Fibroblast of upper back skin (primary cell): Measurements from ENCODE around the gene RAD51D.
A peak's percentile ranks its signal among the peaks of the same experiment; 100 is the strongest.
"Not testable (repeated sequence)": the region's sequence is repeated elsewhere in the genome, so short reads cannot be mapped to it uniquely, and the experiment has no call there.

Source experiments
- DNase-seq: peaks from one replicate; pipeline ENCODE4 v3.0.0-alpha.2; 2013

The RAD51D gene

DNA sequence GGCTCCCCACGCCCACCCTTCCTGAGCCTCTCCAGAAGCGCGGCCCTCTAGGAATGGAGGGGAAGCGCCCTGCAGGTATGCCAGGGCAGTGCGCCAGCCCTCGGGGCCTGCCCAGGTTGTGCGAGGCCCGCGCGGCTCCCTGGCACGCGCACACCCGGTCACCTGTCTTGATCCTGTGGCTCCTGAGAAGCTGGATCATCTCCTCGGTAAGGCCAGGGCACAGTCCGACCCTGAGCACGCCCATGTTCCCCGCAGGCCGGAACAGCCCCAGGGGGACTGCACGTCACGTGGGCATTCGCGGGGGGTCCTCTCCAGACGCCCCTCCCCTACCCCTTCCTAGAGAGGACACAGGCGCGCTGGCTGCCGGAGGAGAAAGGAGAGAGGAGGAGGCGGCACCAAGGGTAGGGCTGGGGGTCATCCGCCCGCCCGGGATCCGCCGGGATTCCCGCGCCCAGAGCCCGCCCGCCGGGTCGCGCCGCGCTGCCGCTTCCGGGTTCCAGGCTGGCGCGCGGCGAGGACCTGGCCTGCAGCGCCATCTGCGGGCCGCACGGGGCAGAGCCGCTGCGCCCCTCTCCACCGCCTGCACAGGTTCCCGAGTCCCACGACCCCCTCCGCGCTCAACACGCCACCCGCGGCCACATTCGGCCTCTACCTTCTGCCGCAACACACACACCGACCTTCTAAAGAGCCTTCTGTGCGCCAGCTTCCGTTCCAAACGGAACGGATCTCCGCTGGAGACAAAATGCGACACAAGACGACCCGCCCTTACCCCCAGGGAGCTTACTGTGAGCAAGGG is at the start of gene RAD51D:
Gene RAD51D (minus strand): TSS at position 491 of the 796 bp plus-strand sequence. CDS start 247 bp downstream, at position 244.
- peak; percentile 67 for DNase-seq

DNA sequence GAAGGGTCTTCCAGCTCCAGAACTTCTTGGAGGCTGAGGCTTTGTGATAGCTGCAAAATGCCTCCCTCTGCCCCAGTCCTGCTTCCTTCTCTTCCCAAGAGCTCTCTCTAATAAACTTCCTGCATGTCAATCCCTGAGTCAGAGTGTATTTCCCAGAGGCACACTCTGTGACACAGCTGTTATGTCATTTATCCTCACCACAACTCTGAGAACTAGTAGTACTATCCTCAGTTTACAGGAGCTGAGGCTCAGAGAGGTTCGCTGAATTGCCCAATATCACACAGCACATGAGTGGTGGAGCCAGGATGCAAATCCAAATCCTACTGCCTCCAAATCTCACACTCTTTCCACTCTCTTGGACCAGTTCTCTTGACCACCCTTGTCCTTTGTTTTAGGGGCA is 48.0 kb upstream of the RAD51D start:
- peak; percentile 1 for DNase-seq

DNA sequence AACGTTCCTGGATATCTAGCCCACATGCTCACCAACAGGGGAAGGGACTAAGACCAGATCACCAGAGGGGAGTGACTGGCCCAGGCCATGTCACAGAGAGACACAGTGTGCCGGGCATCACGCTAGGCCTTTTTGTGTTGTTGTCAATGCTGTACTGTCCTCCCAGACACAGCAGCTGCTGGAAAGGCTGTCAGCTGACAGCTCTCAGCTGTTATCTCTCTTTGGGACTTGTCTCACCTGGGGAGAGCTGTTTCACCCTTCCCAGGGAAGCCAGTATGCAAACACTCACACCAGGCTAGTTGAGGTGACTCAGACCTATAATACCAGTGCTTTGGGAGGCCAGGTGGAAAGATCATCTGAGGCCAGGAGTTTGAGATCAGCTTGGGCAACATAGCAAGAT is 47.4 kb upstream of the RAD51D start:
- no peak for DNase-seq

DNA sequence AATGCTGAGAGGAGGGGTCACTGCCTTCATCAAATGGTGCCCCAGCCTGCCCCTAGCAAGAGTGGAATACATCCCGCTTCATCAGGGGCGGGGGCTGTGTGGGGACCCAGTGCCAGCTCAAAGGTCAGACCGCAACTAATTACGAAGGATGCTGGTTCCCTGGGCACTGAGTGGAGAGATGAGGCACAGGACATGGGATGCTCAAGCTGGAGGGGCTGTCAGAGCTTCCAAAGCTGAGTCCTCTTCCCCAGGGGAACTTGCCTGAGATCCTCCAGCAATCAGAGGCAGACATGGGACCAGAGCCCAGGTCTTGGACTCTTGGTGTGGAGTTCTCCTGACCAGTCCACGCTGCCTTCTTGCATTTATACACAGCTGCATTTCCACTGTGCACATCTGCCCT is 46.9 kb upstream of the RAD51D start:
- DNase-seq: no peak

GRCh38 chr17:35164716-35165115 is 45.1 kb upstream of the RAD51D start:
- DNase-seq: no peak

GRCh38 chr17:35163886-35164285 is 44.2 kb upstream of the RAD51D start:
- no peak for DNase-seq

DNA sequence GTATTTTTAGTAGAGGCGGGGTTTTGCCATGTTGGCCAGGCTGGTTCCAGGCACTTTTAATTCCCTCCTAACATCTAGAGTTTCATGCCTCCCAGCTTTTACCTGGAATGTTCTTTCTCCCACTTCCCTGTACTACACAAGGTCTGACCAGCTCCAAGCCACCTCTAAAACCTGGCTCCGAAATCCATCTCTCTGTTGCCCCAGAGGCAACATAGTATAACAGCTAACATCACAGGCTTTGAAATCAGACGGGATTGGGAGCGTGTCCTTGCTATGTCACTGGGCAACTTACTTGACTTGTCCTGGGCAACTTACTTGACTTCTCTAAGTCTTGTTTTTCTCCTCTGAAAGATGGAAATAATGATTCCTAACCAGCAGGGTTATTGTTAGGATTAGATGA is 43.1 kb upstream of the RAD51D start:
- DNase-seq: no peak

DNA sequence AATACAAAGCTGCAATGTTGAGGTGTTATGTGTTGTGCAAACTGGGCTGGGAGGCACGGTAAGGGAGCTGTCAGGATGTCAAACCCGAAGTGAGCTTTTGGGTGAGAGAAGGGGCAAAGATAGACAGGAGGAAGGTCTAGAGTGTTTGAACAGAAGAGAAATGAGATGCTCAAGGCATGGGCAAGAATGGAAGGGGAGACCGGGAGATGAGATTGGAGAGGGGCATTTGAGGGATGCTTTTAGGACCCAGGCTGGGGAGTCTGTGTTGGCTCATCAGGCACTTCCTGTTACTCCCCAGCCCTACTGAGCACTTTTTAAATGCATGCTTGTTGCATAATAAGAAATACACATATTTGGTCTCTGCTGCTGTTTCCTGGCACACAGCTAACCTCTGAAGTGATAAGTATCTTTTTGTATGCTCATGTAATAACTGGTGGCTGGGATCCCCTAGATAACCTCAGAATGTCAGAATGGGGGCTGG is 41.7 kb upstream of the RAD51D start:
- DNase-seq: no peak

DNA sequence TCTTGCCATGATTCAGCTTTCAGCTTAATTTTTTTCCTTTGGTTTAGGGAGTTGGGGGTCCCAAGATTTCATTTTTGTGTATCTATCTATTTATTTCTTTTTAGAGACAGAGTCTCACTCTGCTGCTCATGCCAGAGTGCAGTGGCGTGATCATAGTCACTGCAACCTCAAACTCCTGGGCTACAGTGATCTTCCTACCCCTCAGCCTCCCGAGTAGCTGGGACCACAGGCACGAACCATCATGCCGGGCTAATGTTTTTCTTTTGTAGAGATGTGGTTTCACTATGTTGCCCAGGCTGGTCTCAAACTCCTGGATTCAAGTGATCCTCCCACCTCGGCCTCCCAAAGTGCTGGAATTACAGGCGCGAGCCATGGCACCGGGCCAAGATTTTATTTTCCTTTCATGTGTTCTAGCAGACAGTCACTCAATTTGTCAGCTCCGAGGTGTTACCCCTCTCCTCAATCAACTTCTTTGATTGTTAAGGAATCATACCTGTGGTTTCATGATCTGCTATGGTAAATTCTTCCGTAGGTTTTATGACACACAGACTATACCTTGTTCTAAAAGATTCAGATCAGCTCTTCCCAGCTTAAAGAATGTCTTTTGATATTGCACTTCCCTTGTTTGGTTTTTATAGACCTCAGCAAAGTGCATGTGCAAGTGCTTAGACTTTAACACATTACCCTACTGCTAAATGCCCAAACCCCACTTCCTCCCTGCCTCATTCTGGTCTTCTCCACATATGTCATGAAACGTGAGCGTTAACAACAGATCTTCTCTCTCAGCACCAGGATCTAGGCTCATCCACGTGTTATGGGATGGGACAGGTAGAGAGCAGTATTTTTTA is 40.9 kb upstream of the RAD51D start:
- DNase-seq: no peak

- DNase-seq: no peak
Measured at GRCh38 chr17:35159940-35160339, 40.3 kb upstream of the RAD51D start.

- no peak for DNase-seq
Measured at GRCh38 chr17:35155246-35155645, 35.6 kb upstream of the RAD51D start.

GRCh38 chr17:35154196-35155165 is 34.8 kb upstream of the RAD51D start:
- DNase-seq: no peak

DNA sequence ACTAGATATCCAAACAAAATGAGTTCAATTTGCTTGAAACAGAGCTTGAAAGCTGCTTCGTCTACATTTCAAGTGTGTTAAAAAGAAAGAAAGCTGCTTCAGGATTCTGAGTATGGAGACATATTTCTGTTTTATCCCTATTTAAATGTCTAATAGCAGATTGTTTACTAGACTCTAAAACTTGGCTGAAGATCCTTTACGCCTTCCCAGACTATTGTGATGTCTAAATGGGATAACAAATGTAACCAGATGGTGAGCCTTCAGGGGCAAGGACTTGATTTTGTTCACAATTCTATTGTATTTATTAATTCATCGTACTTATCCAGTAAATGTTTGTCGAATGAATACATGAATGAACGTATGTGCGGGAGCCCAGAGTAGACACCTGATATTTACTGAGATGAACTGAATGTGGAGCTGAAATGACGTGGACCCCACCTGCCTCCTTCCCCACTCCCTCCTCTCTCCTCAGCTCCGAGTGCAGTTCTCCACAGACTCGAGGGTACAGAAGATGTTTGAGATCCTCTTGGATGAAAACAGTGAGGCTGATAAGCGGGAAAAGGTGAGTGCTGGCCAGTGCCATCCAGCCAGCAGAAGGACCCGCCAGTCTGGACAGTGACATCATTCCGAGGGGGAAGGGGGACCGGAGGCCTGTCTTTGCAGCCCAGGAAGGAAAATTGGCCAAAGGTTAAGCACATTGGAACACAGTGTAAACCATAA is 32.9 kb upstream of the RAD51D start:
- DNase-seq: no peak

DNA sequence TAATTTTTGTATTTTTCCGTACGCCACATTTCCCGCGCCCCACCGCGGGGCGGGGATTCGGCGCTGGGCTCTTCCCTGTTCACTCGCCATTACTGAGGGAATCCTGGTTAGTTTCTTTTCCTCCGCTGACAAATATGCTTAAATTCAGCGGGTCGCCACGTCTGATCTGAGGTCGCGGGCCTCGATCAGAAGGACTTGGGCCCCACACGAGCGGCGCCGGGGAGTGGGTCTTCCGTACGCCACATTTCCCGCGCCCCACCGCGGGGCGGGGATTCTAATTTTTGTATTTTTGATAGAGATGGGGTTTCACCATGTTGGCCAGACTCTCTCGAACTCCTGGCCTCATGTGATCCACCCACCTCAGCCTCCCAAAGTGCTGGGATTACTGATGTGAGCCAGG is 31.4 kb upstream of the RAD51D start:
- DNase-seq: not testable (repeated sequence)

DNA sequence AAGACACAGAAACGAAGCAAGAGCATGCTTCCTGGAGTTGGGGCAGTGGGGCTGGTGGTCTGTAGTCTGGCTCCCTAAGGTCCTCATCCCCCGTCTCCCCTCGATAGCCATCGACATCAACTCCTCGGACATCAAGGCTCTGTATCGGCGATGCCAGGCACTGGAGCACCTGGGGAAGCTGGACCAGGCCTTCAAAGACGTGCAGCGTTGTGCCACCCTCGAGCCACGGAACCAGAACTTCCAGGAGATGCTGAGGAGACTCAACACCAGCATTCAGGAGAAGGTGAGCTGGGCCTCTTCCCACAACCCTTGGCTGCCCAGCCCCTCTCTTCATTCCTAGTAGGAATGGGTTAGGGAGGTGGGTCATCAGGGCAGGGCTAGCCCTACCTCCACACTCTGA is 30.3 kb upstream of the RAD51D start:
- no peak for DNase-seq

GRCh38 chr17:35148144-35148543 is 28.5 kb upstream of the RAD51D start:
- no peak for DNase-seq

GRCh38 chr17:35147375-35147905 is 27.8 kb upstream of the RAD51D start, which contains the start of gene UNC45B:
Gene UNC45B, plus strand, starts transcription at chr17:35147817. Its CDS starts 447 bp downstream, at chr17:35148264.
- DNase-seq: no peak

DNA sequence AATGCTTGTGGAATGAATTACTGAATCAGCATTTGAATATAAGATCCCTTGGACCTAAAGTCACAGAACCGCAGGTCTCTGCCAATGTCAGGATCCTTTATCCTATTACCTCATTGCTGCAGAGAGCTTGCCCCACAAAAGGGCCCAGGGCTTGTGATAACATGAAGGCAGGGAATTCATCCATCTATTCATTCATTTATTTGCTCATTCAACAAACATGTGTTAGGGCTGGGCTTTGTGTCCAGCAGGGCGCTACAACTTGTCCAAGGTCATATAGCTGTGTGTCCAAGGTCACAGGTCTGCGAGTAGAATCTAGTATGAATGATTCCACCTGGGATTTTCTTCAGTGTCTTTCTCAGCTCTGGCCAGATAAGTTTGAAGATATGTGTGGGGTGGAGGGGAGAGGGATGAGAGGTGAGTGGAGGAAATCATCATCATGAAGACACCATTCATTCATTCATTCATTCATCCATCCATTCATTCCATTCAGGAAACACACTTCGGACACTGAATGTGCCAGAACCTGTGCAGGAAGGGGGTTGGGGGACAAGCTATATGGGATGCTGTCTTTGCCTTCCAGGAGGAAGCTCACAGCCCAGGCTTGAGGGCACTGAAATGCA is 26.7 kb upstream of the RAD51D start:
- DNase-seq: no peak

- DNase-seq: no peak
Measured at GRCh38 chr17:35144840-35145239, 25.2 kb upstream of the RAD51D start.

- DNase-seq: no peak
Measured at GRCh38 chr17:35142467-35142796, 22.8 kb upstream of the RAD51D start.
